Caco-2 (cell line): ENCODE measurements around the gene KDF1. TPM values are rescaled to one million over a fixed set of nuclear protein-coding genes. Genes with fewer than 3 reads are reported as not detected.

Experiments
- BruUV-seq: library from RNA; stranded (reverse); fragments of 400-500 nt; replicated peaks from 2 replicates; lab custom pipeline; 2021; lab: Mats Ljungman, UMichigan
- CTCF ChIA-PET: fragments of 300-600 bp; sonication (Branson Sonifier 250); formaldehyde crosslinking; loops from one replicate; lab custom pipeline; 2022; ENCODE audit warnings: antibody characterized with exemption; lab: Charles Lee
- POLR2A ChIA-PET: fragments of 300-600 bp; sonication (Branson Sonifier 250); formaldehyde crosslinking; loops from one replicate; lab custom pipeline; 2022; ENCODE audit warnings: antibody characterized with exemption; lab: Charles Lee
- DNase-seq, 2 experiments: peaks; one replicate each; pipeline versions ENCODE4 v3.0.0 to v3.0.0-alpha.2; 2020 to 2022
- H3K27me3 ChIP-seq: replicated peaks from 2 replicates; pipeline ENCODE4 v1.6.0; 2011; ENCODE audit warnings: low read length; ENCODE audit not compliant: control insufficient read depth, insufficient read depth
- H3K36me3 ChIP-seq: 2 replicates; pipeline ENCODE4 v1.5.1; 2011; ENCODE audit warnings: low read length; ENCODE audit not compliant: control insufficient read depth, insufficient read depth
- H3K4me1 ChIP-seq: fragments of 250-450 bp; sonication (Bioruptor Pico); 2 replicates; pipeline ENCODE4 v1.5.1; 2020; ENCODE audit warnings: mild to moderate bottlenecking
- H3K4me3 ChIP-seq: 2 replicates; pipeline ENCODE4 v1.5.1; 2011; ENCODE audit warnings: low read depth, mild to moderate bottlenecking, control low read depth, low read length
- H3K9me3 ChIP-seq: fragments of 250-450 bp; sonication (Bioruptor Pico); 2 replicates; pipeline ENCODE4 v1.5.1; 2020; ENCODE audit warnings: mild to moderate bottlenecking, moderate library complexity
- H3K27ac Mint-ChIP-seq: one replicate; pipeline ENCODE4 v1.8.0; 2022; ENCODE audit warnings: mixed read lengths; ENCODE audit not compliant: unreplicated experiment
- H3K27me3 Mint-ChIP-seq: one replicate; pipeline ENCODE4 v1.8.0; 2022; ENCODE audit warnings: mixed read lengths; ENCODE audit not compliant: insufficient read depth, unreplicated experiment
- H3K36me3 Mint-ChIP-seq: one replicate; pipeline ENCODE4 v1.8.0; 2022; ENCODE audit warnings: mild to moderate bottlenecking, mixed read lengths; ENCODE audit not compliant: insufficient read depth, unreplicated experiment
- H3K4me1 Mint-ChIP-seq: one replicate; pipeline ENCODE4 v1.8.0; 2022; ENCODE audit warnings: low read depth, mixed read lengths; ENCODE audit not compliant: unreplicated experiment
- H3K4me3 Mint-ChIP-seq: one replicate; pipeline ENCODE4 v1.8.0; 2022; ENCODE audit warnings: mild to moderate bottlenecking, moderate library complexity, mixed read lengths; ENCODE audit not compliant: unreplicated experiment
- H3K9me3 Mint-ChIP-seq: one replicate; pipeline ENCODE4 v1.8.0; 2022; ENCODE audit warnings: mixed read lengths; ENCODE audit not compliant: unreplicated experiment
- intact Hi-C: fragments of 100-400 bp; cut with micrococcal nuclease; formaldehyde crosslinking; loops from one replicate; pipeline ENCODE4 v1.10.0; 2022; ENCODE audit not compliant: unreplicated experiment
- total RNA-seq: library from RNA; stranded (reverse); gene quantifications from 2 replicates; pipeline ENCODE4 v1.2.3, GENCODE V29; 2022
- TF ChIP-seq, protein P1 (sequence below), 2 experiments: fragments of 200-600 bp in 1 of 2; IDR thresholded peaks; 1 replicate in 1 of 2; 2 replicates in 1 of 2; pipeline versions ENCODE4 v1.5.1 to v1.8.0; 2011 to 2022; ENCODE audit warnings: antibody characterized with exemption in 1 of 2, control low read depth in 1 of 2, inconsistent platforms in 1 of 2, low read depth in 1 of 2, low read length in 1 of 2, mild to moderate bottlenecking in 1 of 2, moderate library complexity in 1 of 2; ENCODE audit not compliant: insufficient read depth in 1 of 2, severe bottlenecking in 1 of 2, unreplicated experiment in 1 of 2

Gene KDF1
- total RNA-seq, 1 experiment from 2014 or later = 14.1 TPM

- intact Hi-C loops = loop anchor here (2.0 kb wide), 1 partner anchor 97 kb away; no protein-coding TSS in a partner anchor
- Histone ChIP-seq H3K36me3 (peaks cover 2% of the 10 kb centered on the region; the same call in 1 of the 2 replicates), H3K4me3 (no peak overlapping the region), H3K4me1 (peaks cover 73% of the 10 kb centered on the region), H3K27me3 (no peaks in the 10 kb centered on the region), H3K9me3 (no peaks in the 10 kb centered on the region)
- Mint-ChIP-seq H3K27me3 (no peaks in the 10 kb centered on the region), H3K4me3 (no peak overlapping the region), H3K27ac (no peak overlapping the region), H3K4me1 (peaks cover 5% of the 10 kb centered on the region), H3K9me3 (no peaks in the 10 kb centered on the region), H3K36me3 (peaks cover 38% of the 10 kb centered on the region)
- ChIA-PET POLR2A (no interaction called here), CTCF (interaction anchor here (1.8 kb wide), 1 partner anchor 47 kb away, joined by 4 read pairs; no protein-coding TSS in a partner anchor)
- peak; percentile 77 to 87 for DNase-seq
- TF ChIP-seq, protein P1, sequence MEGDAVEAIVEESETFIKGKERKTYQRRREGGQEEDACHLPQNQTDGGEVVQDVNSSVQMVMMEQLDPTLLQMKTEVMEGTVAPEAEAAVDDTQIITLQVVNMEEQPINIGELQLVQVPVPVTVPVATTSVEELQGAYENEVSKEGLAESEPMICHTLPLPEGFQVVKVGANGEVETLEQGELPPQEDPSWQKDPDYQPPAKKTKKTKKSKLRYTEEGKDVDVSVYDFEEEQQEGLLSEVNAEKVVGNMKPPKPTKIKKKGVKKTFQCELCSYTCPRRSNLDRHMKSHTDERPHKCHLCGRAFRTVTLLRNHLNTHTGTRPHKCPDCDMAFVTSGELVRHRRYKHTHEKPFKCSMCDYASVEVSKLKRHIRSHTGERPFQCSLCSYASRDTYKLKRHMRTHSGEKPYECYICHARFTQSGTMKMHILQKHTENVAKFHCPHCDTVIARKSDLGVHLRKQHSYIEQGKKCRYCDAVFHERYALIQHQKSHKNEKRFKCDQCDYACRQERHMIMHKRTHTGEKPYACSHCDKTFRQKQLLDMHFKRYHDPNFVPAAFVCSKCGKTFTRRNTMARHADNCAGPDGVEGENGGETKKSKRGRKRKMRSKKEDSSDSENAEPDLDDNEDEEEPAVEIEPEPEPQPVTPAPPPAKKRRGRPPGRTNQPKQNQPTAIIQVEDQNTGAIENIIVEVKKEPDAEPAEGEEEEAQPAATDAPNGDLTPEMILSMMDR (IDR thresholded peaks at IDR 0.05; ENCODE audit: insufficient read depth in 1 of 2, low read depth in 1 of 2, low read length in 1 of 2, severe bottlenecking in 1 of 2, unreplicated experiment in 1 of 2) = no peak
- no TSS peak for BruUV-seq
Measured at GRCh38 chr1:26999440-26999987, 39.2 kb upstream of the KDF1 start.

GRCh38 chr1:26998429-26999300 is 38.4 kb upstream of the KDF1 start:
- ChIA-PET CTCF (interaction anchor here (0.7 to 1.8 kb wide), 7 partner anchors 14 to 135 kb away, joined by 3 to 10 read pairs (median 5); partner anchors contain the start of genes SFN and TENT5B), POLR2A (interaction anchor here (2.7 kb wide), 1 partner anchor 14 kb away, joined by 13 read pairs; the partner anchor contains the start of gene TENT5B)
- no peak for DNase-seq
- H3K4me1 Mint-ChIP-seq = peaks cover 5% of the 10 kb centered on the region
- no peak overlapping the region for H3K4me3 Mint-ChIP-seq
- BruUV-seq = no TSS peak
- H3K9me3 ChIP-seq = no peaks in the 10 kb centered on the region
- H3K9me3 Mint-ChIP-seq = no peaks in the 10 kb centered on the region
- H3K4me3 ChIP-seq = no peak overlapping the region
- no peaks in the 10 kb centered on the region for H3K27me3 ChIP-seq
- peaks cover 2% of the 10 kb centered on the region; the same call in 1 of the 2 replicates for H3K36me3 ChIP-seq
- TF ChIP-seq, protein P1 (IDR thresholded peaks at IDR 0.05; ENCODE audit: insufficient read depth in 1 of 2, low read depth in 1 of 2, low read length in 1 of 2, severe bottlenecking in 1 of 2, unreplicated experiment in 1 of 2) = no peak
- H3K36me3 Mint-ChIP-seq = peaks cover 29% of the 10 kb centered on the region
- H3K27me3 Mint-ChIP-seq = no peaks in the 10 kb centered on the region
- intact Hi-C loops = loop anchor here (2.0 kb wide), 1 partner anchor 98 kb away; no protein-coding TSS in a partner anchor
- peaks cover 64% of the 10 kb centered on the region for H3K4me1 ChIP-seq
- H3K27ac Mint-ChIP-seq = no peak overlapping the region

GRCh38 chr1:26996665-26997064 is 36.4 kb upstream of the KDF1 start:
- H3K36me3 ChIP-seq = peaks cover 2% of the 10 kb centered on the region; the same call in 1 of the 2 replicates
- POLR2A ChIA-PET = interaction anchor here (2.7 kb wide), 1 partner anchor 16 kb away, joined by 13 read pairs; the partner anchor contains the start of gene TENT5B
- no TSS peak for BruUV-seq
- H3K27ac Mint-ChIP-seq = no peak overlapping the region
- H3K9me3 ChIP-seq = no peaks in the 10 kb centered on the region
- intact Hi-C loops = loop anchor here (1.0 kb wide), 2 partner anchors 16 to 48 kb away; partner anchors contain the start of gene TENT5B
- no peaks in the 10 kb centered on the region for H3K27me3 Mint-ChIP-seq
- peaks cover 72% of the 10 kb centered on the region for H3K4me1 ChIP-seq
- H3K27me3 ChIP-seq = no peaks in the 10 kb centered on the region
- no peak overlapping the region for H3K4me3 ChIP-seq
- DNase-seq = no peak
- no peak overlapping the region for H3K4me3 Mint-ChIP-seq
- TF ChIP-seq, protein P1 (IDR thresholded peaks at IDR 0.05; ENCODE audit: insufficient read depth in 1 of 2, low read depth in 1 of 2, low read length in 1 of 2, severe bottlenecking in 1 of 2, unreplicated experiment in 1 of 2) = no peak
- peaks cover 6% of the 10 kb centered on the region for H3K4me1 Mint-ChIP-seq
- peaks cover 28% of the 10 kb centered on the region for H3K36me3 Mint-ChIP-seq
- CTCF ChIA-PET = interaction anchor here (0.6 to 1.8 kb wide), 6 partner anchors 16 to 49 kb away, joined by 3 to 7 read pairs (median 3); partner anchors contain the start of gene TENT5B
- no peaks in the 10 kb centered on the region for H3K9me3 Mint-ChIP-seq
